Measurements from ENCODE around the gene TRAPPC11. TPM values are rescaled to one million over a fixed set of nuclear protein-coding genes. Genes with fewer than 3 reads are reported as not detected.

TRAPPC11 gene
- polyA plus RNA-seq, 4 donors = 33.7 to 47.9 (median 41.4) TPM

DNA sequence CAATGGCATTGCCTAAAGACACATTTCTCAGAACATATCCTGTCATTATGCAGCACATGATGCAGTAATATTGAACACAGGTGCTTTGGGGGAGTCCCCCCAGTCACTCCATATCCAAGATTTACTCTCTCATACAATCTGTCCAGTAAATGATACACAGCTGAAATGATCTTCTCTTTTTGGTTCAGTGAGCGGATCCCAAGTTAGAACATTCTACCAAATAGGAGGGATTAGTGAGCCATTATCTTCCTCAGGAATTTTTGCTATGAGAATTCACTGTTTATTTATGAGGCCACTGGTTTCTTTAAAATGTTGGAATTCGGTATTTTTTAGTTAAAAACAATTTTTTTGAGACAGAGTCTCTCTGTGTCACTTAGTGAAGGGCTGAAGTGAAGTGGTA, 96.5 kb downstream of the TRAPPC11 start:
- no peak for DNase-seq (ENCODE audit: low read depth in 4 of 4, low spot score in 2 of 4)

DNA sequence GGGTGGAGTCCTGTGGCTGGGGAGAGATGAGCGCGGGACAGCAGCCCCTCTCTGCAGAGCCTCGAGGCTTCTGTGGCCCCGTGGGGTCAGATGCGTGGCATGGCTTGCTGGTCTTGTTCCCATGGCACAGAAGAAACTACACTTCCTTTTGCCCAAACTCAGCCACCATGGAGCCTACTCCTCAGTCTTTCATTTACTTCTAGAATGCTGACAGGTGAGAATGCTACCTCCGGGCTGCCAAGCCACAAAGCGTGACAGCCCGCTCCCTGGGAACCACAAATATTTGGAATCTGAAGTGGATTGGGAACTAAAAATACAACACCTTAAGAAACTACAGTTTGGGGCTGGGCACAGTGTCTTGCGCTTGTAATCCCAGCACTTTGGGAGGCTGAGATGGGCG, 98.0 kb downstream of the TRAPPC11 start:
- no peak for DNase-seq (ENCODE audit: low read depth in 4 of 4, low spot score in 2 of 4)

DNA sequence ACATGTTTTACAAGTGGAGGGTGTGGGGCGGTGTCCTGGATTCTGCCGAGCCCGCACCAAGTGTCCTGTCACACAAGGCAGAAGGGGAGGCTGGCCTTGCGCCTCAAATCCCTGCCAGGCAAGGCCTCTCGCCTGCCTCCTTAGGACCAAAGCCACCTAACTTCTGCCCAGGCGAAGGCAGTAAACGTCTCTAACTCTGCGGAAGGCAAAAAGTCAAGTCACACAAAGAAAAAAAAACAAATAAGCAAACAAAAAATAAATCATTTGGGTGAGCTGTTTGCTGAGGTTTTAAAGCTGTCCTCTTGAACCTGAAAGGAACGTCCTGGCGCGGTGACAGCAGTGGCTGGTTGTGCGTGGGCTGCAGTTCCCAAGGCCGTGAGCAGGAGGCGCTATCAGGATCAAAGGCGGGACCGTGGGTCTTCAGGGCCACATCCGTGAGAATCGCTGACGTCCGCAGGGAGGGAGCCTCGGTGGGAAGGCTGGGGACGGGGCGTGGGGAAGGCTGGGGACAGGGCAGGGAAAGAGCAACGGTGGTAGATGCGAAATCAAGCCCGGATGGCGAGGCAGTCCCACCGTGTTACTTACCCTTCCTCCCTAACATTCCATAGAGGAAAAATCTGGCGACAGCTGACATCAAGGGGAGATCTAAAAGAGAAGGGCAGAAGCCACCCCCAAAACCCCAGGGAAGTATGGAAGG, 99.1 kb downstream of the TRAPPC11 start:
- DNase-seq (ENCODE audit: low read depth in 4 of 4, low spot score in 2 of 4) = no peak

DNA sequence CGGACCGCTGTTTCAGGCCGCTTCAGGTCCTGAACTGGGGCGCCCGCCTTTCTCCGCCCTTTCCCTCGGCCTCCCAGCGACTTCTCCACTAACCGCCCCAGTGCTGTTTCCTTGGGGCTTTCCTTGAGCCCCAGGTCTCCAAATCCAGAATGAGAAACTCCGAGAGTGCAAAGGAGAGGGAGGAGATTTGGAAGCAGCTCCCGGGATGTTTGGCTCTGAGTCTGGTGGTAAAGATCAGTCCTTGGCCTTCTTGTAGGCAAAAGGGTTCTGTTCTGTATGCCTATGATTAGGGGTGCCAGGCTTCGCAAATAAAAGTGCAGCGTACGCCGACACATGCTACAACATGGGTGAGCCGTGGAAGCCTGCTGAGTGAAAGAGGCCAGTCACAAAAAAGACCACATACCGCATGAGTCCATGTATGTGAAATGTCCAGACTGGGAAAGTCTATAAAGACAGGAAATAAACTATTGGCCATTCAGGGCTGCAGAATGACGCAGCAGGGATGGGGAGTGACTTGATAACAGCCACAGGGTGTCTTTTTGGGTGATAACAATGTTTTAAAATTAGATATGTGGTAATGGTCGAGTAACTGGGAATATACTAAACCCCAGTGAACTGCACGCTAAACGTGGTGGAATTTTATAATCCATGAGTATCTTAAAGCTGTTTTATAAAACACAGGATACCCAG, 99.8 kb downstream of the TRAPPC11 start:
- DNase-seq (ENCODE audit: low read depth in 4 of 4, low spot score in 2 of 4) = no peak

DNA sequence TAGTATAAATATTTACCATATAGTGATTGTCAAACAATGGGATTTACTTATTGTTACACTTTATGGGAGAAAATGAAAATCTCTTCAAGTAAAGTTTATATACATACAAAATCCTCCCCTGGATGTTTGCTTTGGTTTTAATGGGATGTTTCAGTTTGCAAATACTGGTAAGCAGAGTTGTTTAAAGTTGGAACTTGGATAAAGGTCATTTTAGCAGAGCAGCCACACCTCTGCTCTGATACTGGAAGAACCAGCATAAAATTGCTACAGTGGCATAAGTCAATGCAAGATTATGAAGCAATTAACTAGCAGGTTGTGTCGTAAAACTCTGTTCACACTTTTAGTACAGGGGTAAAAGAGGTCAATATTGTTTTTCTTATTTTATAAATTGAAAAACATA, 101.2 kb downstream of the TRAPPC11 start:
- no peak for DNase-seq (ENCODE audit: low read depth in 4 of 4, low spot score in 2 of 4)

Other genes starting within 250 kb of the TRAPPC11 start
- 10 to 100 TPM; 33.7 to 39.4 (median 35.8) TPM for gene CDKN2AIP, start 214.7 kb upstream of the TRAPPC11 start, polyA plus RNA-seq (ENCODE audit: insufficient read length in 4 of 4)
- gene ING2, start 154.2 kb upstream of the TRAPPC11 start, polyA plus RNA-seq (ENCODE audit: insufficient read length in 4 of 4) = 10 to 100 TPM; 21.6 to 26.8 (median 24.8) TPM
- 10 to 100 TPM; 33.8 to 40.9 (median 37.6) TPM for gene RWDD4, start 108 bp upstream of the TRAPPC11 start, polyA plus RNA-seq (ENCODE audit: insufficient read length in 4 of 4)
- gene STOX2, start 246.0 kb downstream of the TRAPPC11 start, polyA plus RNA-seq (ENCODE audit: insufficient read length in 4 of 4) = 10 to 100 TPM in 2 of 4 donors, 1 to 10 TPM in 2; 8.8 to 12.8 (median 10.4) TPM

All from left renal cortex interstitium (tissue), 4 donors.